CD4-positive, alpha-beta T cell (primary cell): ENCODE data around the gene PRKACA. TPM values are rescaled to one million over a fixed set of nuclear protein-coding genes. Genes with fewer than 3 reads are reported as not detected.

Experiments used
- ATAC-seq: fragments of 200-7000 bp; cut with Tn5 transposase; one replicate; pipeline ENCODE4 v1.10.0; 2022; ENCODE audit warnings: mild to moderate bottlenecking; ENCODE audit not compliant: poor library complexity
- CTCF ChIA-PET: fragments of 350-600 bp; sonication (Branson Sonifier 250); formaldehyde crosslinking; loops from one replicate; lab custom pipeline; 2021; ENCODE audit warnings: antibody characterized with exemption, inconsistent platforms; lab: Charles Lee
- POLR2A ChIA-PET: fragments of 350-600 bp; sonication (Branson Sonifier 250); formaldehyde crosslinking; loops from one replicate; lab custom pipeline; 2021; ENCODE audit warnings: antibody characterized with exemption, inconsistent platforms; lab: Charles Lee
- DNase-seq, 14 experiments: peaks; one replicate each; pipeline ENCODE4 v3.0.0-alpha.2; 2013 to 2020; ENCODE audit warnings: mixed read lengths in 2 of 14
- H3K27ac ChIP-seq, 2 donors: one replicate each; pipeline versions ENCODE4 v1.5.1 to v1.7.0; 2013; ENCODE audit warnings: low read length in 2 of 2, low read depth in 1 of 2, mild to moderate bottlenecking in 1 of 2
- H3K27me3 ChIP-seq, 2 experiments: 1 replicate in 1 of 2; 2 replicates in 1 of 2; pipeline versions ENCODE4 v1.6.1 to v1.7.0; 2013; ENCODE audit warnings: low read length in 2 of 2, control low read depth in 1 of 2, mild to moderate bottlenecking in 1 of 2, moderate library complexity in 1 of 2; ENCODE audit not compliant: insufficient read depth in 2 of 2, control insufficient read depth in 1 of 2
- H3K36me3 ChIP-seq: one replicate; pipeline ENCODE4 v1.6.1; 2013; ENCODE audit warnings: low read length, control low read depth; ENCODE audit not compliant: insufficient read depth
- H3K4me1 ChIP-seq: one replicate; pipeline ENCODE4 v1.6.1; 2013; ENCODE audit warnings: low read length, control low read depth; ENCODE audit not compliant: insufficient read depth
- H3K4me3 ChIP-seq: one replicate; pipeline ENCODE4 v1.5.1; 2013; ENCODE audit warnings: mild to moderate bottlenecking, low read length, moderate library complexity
- H3K9me3 ChIP-seq, 2 experiments: 1 replicate in 1 of 2; 2 replicates in 1 of 2; pipeline versions ENCODE4 v1.6.1 to v1.7.0; 2013; ENCODE audit warnings: low read length in 2 of 2, mild to moderate bottlenecking in 2 of 2, control low read depth in 1 of 2, moderate library complexity in 1 of 2; ENCODE audit not compliant: control insufficient read depth in 1 of 2, insufficient read depth in 1 of 2
- H3K27ac Mint-ChIP-seq: one replicate; pipeline ENCODE4 v1.8.0; 2020; ENCODE audit warnings: mixed read lengths
- H3K27me3 Mint-ChIP-seq: one replicate; pipeline ENCODE4 v1.8.0; 2021; ENCODE audit warnings: mixed read lengths
- H3K36me3 Mint-ChIP-seq: one replicate; pipeline ENCODE4 v1.8.0; 2021; ENCODE audit warnings: low read depth, mixed read lengths
- H3K4me1 Mint-ChIP-seq: one replicate; pipeline ENCODE4 v1.8.0; 2021; ENCODE audit warnings: low read depth, mixed read lengths
- H3K4me3 Mint-ChIP-seq: one replicate; pipeline ENCODE4 v1.8.0; 2020; ENCODE audit warnings: mild to moderate bottlenecking, mixed read lengths
- H3K9me3 Mint-ChIP-seq: one replicate; pipeline ENCODE4 v1.8.0; 2020; ENCODE audit warnings: mixed read lengths
- intact Hi-C, 2 experiments: fragments of 100-400 bp; cut with DNase I in 1 of 2; cut with micrococcal nuclease in 1 of 2; formaldehyde crosslinking; loops; one replicate each; pipeline versions ENCODE4 v1.15.1 to v1.9.0; 2023 to 2025; cut with DNase I, micrococcal nuclease
- total RNA-seq, 174 experiments: library from RNA in 2 of 174; stranded (reverse) in 2 of 174; gene quantifications; one replicate each; pipeline ENCODE4 v1.2.3 and lab custom pipeline; 2021 to 2026
- TF ChIP-seq, protein P1 (sequence below): fragments of 200-600 bp; IDR thresholded peaks from one replicate; pipeline ENCODE4 v1.8.0; 2022; ENCODE audit warnings: antibody characterized with exemption, mild to moderate bottlenecking

The PRKACA gene
- total RNA-seq, 2 experiments from 2014 or later = 27.4 to 29.8 TPM

DNA sequence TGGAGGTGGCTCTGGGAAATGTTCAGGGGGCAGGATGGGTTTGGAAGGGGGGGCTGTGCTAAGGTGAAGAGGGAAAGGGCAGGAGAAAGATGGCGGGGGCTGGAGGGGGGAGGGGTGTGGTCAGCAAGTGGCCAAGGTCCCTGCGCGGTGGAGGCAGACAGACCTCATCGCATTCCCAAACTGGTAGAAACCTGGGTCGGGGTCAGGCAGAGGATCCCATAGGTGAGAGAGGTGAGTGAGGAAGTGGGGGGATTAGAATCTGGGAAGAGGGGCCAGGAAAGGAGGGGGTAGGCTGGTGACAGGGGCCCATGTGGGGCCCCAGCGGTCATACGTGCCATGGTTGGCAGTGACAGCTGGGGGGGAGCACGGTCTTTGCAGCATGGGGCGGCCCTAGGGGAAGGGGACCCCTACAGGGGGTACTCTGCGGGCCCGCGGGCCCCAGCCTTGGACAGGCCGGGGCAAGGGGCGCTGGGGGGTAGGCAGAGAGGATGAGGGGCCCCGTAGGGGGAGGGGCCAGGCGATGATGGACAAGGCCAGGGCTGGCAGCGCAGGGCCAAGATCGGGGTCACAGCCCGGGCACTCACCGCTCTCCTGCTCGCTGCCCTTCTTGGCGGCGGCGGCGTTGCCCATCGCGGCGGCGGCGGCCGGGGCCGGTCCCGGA is 514 bp downstream of the PRKACA start:
- POLR2A ChIA-PET = interaction anchor here (0.7 to 2.7 kb wide), 12 partner anchors 15 to 369 kb away, joined by 3 to 27 read pairs (median 4); partner anchors contain the start of genes ASF1B, C19orf53, IL27RA and MISP3
- H3K9me3 ChIP-seq = no peaks in the 10 kb centered on the region

DNA sequence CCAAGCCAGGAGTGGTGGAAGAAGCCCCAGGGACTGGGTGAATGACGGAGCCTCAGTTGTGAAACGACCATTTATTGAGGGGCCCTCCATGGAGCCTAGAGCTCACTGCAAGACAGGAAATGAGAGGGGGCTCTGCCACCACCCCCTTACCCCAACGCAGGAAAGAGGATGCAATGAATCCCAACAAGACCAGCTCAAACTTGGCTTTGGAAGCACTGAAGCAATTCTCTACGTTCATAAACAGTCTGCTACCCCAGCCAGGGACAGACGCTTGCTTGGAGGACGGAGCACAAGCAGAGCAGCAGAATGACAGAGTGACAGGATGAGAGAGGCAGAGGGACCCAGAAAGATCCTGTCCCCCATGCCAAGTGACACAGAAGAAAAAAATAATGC is 1.0 kb downstream of the PRKACA start:
- Mint-ChIP-seq H3K27ac (peak overlapping the region; percentile 68), H3K36me3 (peaks cover 13% of the 10 kb centered on the region), H3K27me3 (no peaks in the 10 kb centered on the region), H3K4me3 (peak overlapping the region; percentile 93), H3K9me3 (no peaks in the 10 kb centered on the region), H3K4me1 (peaks cover 62% of the 10 kb centered on the region)
- no peak overlapping the region for H3K27ac ChIP-seq
- peak overlapping the region; percentile 86 for H3K4me3 ChIP-seq
- no peak for DNase-seq
- no peaks in the 10 kb centered on the region for H3K36me3 ChIP-seq
- no peaks in the 10 kb centered on the region for H3K9me3 ChIP-seq
- ChIA-PET CTCF (interaction anchor here (4.2 kb wide), 1 partner anchor 20 kb away, joined by 18 read pairs; the partner anchor contains the start of gene ASF1B), POLR2A (interaction anchor here (0.9 to 3.0 kb wide), 3 partner anchors 20 to 36 kb away, joined by 3 to 16 read pairs (median 13); partner anchors contain the start of gene ASF1B)
- TF ChIP-seq, protein P1, sequence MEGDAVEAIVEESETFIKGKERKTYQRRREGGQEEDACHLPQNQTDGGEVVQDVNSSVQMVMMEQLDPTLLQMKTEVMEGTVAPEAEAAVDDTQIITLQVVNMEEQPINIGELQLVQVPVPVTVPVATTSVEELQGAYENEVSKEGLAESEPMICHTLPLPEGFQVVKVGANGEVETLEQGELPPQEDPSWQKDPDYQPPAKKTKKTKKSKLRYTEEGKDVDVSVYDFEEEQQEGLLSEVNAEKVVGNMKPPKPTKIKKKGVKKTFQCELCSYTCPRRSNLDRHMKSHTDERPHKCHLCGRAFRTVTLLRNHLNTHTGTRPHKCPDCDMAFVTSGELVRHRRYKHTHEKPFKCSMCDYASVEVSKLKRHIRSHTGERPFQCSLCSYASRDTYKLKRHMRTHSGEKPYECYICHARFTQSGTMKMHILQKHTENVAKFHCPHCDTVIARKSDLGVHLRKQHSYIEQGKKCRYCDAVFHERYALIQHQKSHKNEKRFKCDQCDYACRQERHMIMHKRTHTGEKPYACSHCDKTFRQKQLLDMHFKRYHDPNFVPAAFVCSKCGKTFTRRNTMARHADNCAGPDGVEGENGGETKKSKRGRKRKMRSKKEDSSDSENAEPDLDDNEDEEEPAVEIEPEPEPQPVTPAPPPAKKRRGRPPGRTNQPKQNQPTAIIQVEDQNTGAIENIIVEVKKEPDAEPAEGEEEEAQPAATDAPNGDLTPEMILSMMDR = no peak
- intact Hi-C loops = loop anchor here (5.0 kb wide), 2 partner anchors 34 to 44 kb away; partner anchors contain the start of gene MISP3 (in 1 of the 2)
- H3K27me3 ChIP-seq = no peaks in the 10 kb centered on the region
- ATAC-seq = no peak
- H3K4me1 ChIP-seq = peaks cover 70% of the 10 kb centered on the region

More for the DNA sequence above, 514 bp downstream of the PRKACA start:
- no peak overlapping the region for H3K27ac ChIP-seq
- peak overlapping the region; percentile 89 for H3K27ac Mint-ChIP-seq
- no peaks in the 10 kb centered on the region for H3K27me3 ChIP-seq
- H3K9me3 Mint-ChIP-seq = no peaks in the 10 kb centered on the region
- peaks cover 57% of the 10 kb centered on the region for H3K4me1 Mint-ChIP-seq
- ATAC-seq (no peak), DNase-seq (peak in 5 of 14 experiments; percentile 6 to 63 (median 22))
- peak overlapping the region; percentile 93 for H3K4me3 Mint-ChIP-seq
- H3K36me3 ChIP-seq = no peaks in the 10 kb centered on the region
- peak overlapping the region; percentile 86 for H3K4me3 ChIP-seq
- peaks cover 13% of the 10 kb centered on the region for H3K36me3 Mint-ChIP-seq
- H3K4me1 ChIP-seq = peaks cover 65% of the 10 kb centered on the region
- CTCF ChIA-PET = interaction anchor here (1.3 to 4.2 kb wide), 2 partner anchors 20 kb away, joined by 14 to 18 read pairs; partner anchors contain the start of gene ASF1B
- intact Hi-C loops = loop anchor here (1.0 to 5.0 kb wide), 3 partner anchors 26 to 45 kb away; partner anchors contain the start of gene MISP3 (in 1 of the 2)
- TF ChIP-seq, protein P1 = no peak
- no peaks in the 10 kb centered on the region for H3K27me3 Mint-ChIP-seq

DNA sequence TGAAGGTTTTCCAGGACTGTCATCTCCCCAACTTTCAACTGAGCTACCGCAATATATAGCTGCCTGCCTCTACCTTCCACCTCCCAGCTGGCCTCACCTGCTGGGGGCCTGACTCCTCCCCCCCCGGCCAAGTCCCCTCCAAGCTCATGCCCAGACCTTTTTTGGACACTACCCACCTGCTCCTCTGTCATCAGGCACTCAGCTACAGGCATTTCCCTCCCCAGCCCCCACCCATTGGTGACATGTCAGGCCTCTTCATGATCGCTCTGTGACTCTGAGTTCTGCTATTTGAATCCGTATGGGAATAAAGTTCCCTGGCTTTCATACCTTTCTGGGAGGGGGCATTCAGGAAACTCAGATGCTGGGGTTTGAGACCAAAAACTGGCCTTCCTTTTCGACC is 1.8 kb downstream of the PRKACA start:
- Histone ChIP-seq H3K27me3 (no peaks in the 10 kb centered on the region), H3K4me3 (no peak overlapping the region), H3K4me1 (peaks cover 74% of the 10 kb centered on the region), H3K9me3 (no peaks in the 10 kb centered on the region), H3K36me3 (no peaks in the 10 kb centered on the region), H3K27ac (no peak overlapping the region)
- ChIA-PET POLR2A (interaction anchor here (0.9 to 3.0 kb wide), 3 partner anchors 20 to 35 kb away, joined by 3 to 16 read pairs (median 3); partner anchors contain the start of gene ASF1B), CTCF (interaction anchor here (1.2 to 4.2 kb wide), 2 partner anchors 21 to 44 kb away, joined by 3 to 18 read pairs; partner anchors contain the start of genes ASF1B and MISP3)
- peaks cover 64% of the 10 kb centered on the region for H3K4me1 Mint-ChIP-seq
- peak overlapping the region; percentile 93 for H3K4me3 Mint-ChIP-seq
- no peak for DNase-seq
- no peaks in the 10 kb centered on the region for H3K27me3 Mint-ChIP-seq
- H3K9me3 Mint-ChIP-seq = no peaks in the 10 kb centered on the region
- ATAC-seq = no peak
- intact Hi-C loops = loop anchor here (2.0 to 5.0 kb wide), 3 partner anchors 23 to 43 kb away; partner anchors contain the start of gene MISP3 (in 1 of the 2)
- peak overlapping the region; percentile 68 for H3K27ac Mint-ChIP-seq
- TF ChIP-seq, protein P1 = no peak
- peaks cover 13% of the 10 kb centered on the region for H3K36me3 Mint-ChIP-seq
